OCI-LY3 (cell line): ENCODE data around the gene GLDN.

Experiments used
- EZH2phosphoT487 ChIP-seq: fragments of 200-600 bp; shearing (Covaris generic); IDR thresholded peaks from 2 replicates; pipeline ENCODE4 v1.6.1; 2018; ENCODE audit warnings: antibody characterized with exemption, mixed run types, low read depth
- TF ChIP-seq, protein P1 (sequence below): fragments of 200-600, 300-600 bp; sonication (generic); IDR thresholded peaks from 2 replicates; pipeline ENCODE4 v1.5.1; 2014; ENCODE audit warnings: antibody characterized with exemption, low read length, low read depth

DNA sequence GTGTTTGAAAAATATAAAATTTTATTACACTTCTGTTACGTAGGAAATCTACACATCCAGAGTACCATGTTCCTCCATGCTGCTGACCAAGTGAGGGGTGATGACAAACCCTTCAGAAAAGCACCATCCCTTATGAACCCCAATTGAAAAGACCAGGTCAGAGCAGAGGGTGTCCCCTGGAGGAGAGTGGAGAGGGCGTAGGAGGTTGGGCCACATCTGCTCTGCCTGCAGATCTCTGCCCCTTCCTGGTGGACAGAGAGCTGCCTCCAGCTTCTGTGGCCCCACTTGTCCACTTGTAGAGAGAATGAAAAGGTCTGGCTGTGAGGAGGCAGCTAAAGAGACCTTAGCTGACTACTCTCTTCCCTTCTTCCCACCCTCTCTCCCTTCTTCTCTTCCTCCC lies 55.5 kb downstream of the GLDN start:
- TF ChIP-seq, protein P1, sequence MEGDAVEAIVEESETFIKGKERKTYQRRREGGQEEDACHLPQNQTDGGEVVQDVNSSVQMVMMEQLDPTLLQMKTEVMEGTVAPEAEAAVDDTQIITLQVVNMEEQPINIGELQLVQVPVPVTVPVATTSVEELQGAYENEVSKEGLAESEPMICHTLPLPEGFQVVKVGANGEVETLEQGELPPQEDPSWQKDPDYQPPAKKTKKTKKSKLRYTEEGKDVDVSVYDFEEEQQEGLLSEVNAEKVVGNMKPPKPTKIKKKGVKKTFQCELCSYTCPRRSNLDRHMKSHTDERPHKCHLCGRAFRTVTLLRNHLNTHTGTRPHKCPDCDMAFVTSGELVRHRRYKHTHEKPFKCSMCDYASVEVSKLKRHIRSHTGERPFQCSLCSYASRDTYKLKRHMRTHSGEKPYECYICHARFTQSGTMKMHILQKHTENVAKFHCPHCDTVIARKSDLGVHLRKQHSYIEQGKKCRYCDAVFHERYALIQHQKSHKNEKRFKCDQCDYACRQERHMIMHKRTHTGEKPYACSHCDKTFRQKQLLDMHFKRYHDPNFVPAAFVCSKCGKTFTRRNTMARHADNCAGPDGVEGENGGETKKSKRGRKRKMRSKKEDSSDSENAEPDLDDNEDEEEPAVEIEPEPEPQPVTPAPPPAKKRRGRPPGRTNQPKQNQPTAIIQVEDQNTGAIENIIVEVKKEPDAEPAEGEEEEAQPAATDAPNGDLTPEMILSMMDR, result no peak
- no peak for TF ChIP-seq EZH2phosphoT487
